SIG-M5 treated with dmso at 0.1 percent for 504 hours (cell line): ENCODE results near the gene MR1.

ENCODE experiments used
- DNase-seq: peaks from one replicate; lab custom pipeline; 2025; ENCODE audit not compliant: unreplicated experiment; lab: John Stamatoyannopoulos, UW

MR1 gene

GRCh38 chr1:181033799-181034451 lies at the start of gene MR1:
MR1 (plus strand) TSS chr1:181033983; CDS start chr1:181034008, 25 bp downstream.
- peak; percentile 99 for DNase-seq

- no peak for DNase-seq
Measured at GRCh38 chr1:180988253-180988752, 45.5 kb upstream of the MR1 start.

DNA sequence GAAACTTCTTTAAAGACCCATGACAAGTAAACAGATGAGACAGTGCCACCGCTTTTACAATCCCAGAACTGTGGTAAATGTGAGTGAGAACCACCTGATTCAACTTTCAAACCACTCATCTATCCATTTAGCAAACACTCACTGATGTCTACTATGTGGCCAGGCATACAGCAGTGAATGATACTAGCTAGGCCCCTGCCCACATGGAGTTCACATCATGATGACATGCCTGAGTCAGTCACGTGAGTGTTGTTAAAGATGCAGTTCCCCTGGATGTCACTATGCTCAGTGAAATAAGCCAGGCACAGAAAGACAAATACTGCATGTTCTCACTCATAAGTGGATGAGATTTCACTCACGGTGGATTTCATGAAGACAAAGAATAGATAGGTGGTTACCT lies 39.5 kb upstream of the MR1 start:
- no peak for DNase-seq

DNA sequence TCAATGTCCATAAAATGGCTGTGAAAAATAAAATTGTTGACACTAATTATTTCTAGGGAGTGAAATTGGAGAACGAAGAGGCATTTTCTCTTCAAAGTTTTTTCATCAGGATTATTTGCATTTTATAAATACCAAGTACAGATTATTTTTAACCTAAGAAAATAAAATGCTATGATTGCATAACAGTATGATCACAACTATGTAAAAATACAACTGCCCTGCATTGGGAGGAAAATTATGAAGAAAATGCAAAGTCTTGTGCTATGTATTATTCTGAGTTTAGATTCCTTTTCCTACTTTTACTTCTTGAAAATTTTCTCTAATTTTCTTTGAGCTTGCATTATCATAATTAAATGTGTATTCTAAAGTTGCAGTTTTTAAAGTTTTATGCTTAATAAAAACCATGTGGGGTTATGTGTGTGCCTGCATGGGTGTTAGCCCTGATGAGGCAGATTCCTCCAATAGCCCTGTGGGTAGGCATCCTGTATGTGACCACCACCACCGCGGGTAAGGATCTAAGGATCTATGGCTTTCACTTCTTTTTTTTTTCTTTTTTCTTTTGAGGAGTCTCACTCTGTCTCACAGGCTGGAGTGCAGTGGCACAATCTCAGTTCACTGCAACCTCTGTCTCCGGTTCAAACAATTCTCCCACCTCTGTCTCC lies 35.8 kb upstream of the MR1 start:
- no peak for DNase-seq

- no peak for DNase-seq
Measured at GRCh38 chr1:181001091-181001780, 32.5 kb upstream of the MR1 start.

- DNase-seq = no peak
Measured at GRCh38 chr1:181002582-181003172, 31.1 kb upstream of the MR1 start.

- no peak for DNase-seq
Measured at GRCh38 chr1:181010789-181011188, 23.0 kb upstream of the MR1 start.

- DNase-seq = no peak
Measured at GRCh38 chr1:181011301-181012202, 22.2 kb upstream of the MR1 start.

- no peak for DNase-seq
Measured at GRCh38 chr1:181012203-181012745, 21.5 kb upstream of the MR1 start.

- peak; percentile 81 for DNase-seq
Measured at GRCh38 chr1:181013144-181013543, 20.6 kb upstream of the MR1 start.

DNA sequence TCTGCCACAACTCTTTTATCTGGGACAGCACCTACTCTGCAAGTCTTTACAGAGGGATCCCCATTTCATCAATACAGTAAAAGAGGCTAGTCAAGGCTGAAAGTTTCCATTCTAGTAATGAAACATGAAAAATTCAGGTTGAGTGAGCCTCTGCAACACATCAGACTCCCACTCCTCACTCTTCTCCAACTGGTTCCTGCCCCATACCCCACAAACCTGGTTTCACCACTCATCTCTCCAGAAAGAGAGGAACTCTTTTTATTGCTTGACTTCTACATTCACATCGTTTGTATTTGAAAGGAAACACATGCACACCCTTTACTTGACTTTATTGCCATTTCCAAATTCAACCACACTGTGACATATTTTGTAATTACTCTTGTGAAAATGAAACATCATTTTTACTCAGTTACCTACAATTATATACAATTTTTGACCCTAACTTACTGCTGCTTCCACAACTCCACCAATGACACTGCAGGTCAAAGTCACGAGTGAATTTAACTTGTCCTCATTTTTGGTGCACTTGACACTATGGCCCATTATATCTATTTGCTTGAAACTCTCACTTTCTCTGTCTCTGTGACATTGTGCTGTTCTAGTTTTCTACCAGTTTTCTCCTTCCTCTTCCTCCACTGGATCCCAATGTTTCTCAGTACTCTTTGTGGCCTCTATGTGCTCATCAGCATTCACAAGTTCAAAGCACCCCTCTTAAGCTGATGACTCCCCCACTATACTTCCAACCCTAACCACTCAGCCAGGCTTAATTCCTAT lies 19.1 kb upstream of the MR1 start:
- peak; percentile 62 for DNase-seq

GRCh38 chr1:181015251-181015615 lies 18.6 kb upstream of the MR1 start:
- peak; percentile 98 for DNase-seq

GRCh38 chr1:181016563-181016962 lies 17.2 kb upstream of the MR1 start:
- DNase-seq = no peak

- no peak for DNase-seq
Measured at GRCh38 chr1:181018901-181019681, 14.7 kb upstream of the MR1 start.

DNA sequence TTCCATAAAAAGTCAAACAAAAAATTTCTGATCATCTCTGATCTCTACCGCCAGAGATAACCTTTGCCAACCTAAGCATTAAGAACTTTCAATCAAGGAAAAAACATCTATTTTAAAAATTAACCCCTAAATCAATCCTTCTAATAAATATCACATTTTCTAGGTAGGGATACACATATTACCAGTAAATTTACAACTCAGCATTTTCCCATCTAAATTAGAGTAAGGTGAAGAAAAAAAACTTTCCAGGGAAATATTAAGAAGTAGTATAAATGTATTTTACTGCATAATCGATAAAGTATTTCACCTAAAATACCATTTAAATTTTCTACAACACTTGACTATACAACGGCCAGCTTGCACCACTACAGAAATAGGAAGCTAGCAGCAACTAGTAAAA lies 12.6 kb upstream of the MR1 start:
- DNase-seq = no peak

GRCh38 chr1:181021811-181022434 lies 11.9 kb upstream of the MR1 start:
- peak; percentile 84 for DNase-seq

- no peak for DNase-seq
Measured at GRCh38 chr1:181023265-181024057, 10.3 kb upstream of the MR1 start.

- no peak for DNase-seq
Measured at GRCh38 chr1:181028196-181028595, 5.6 kb upstream of the MR1 start.
